ENCODE results near the gene TECPR1. TPM values are rescaled to one million over a fixed set of nuclear protein-coding genes. Genes with fewer than 3 reads are reported as not detected.

Gene TECPR1
- total and polyA plus RNA-seq, 2 of the 8 experiments (the other 6 are each of a cell fraction or from before 2014, with no cell fraction given) = 1.3 to 11.1 TPM

- no peak for TF ChIP-seq CBX8 (IDR thresholded peaks at IDR 0.05; ENCODE audit: borderline replicate concordance, low read depth, low read length)
Observed at GRCh38 chr7:98191668-98192431, 60.2 kb downstream of the TECPR1 start (continued).
